Astrocyte (in vitro differentiated cells and primary cell): ENCODE data around the gene ANGPTL4.

Experiments used
- EZH2 ChIP-seq: IDR thresholded peaks from 2 replicates; pipeline ENCODE4 v1.6.1; 2012; ENCODE audit warnings: mild to moderate bottlenecking, low read length, inconsistent platforms; ENCODE audit not compliant: insufficient read depth
- TF ChIP-seq, protein P1 (sequence below): IDR thresholded peaks from 2 replicates; pipeline ENCODE4 v1.5.1; 2011; ENCODE audit warnings: low read depth, mild to moderate bottlenecking, inconsistent platforms, low read length, moderate library complexity; ENCODE audit not compliant: insufficient read depth

DNA sequence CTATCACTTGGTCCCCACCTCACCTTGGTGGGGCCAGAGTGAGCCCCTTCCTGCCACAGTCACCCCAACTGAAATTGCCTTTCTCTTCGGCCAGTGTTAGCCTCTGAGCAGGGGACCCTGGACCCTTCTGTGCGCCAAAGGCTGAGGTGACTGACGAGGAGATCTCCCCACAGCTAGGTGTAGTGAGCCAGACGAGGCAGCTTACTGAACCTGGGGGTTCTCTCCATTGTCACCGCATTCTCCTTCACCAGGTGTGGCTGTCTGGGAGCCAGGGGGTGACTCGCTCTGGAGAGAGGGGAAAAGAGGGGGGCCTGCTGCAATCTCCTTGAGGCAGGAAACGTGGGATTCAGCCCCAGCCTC, 41.3 kb upstream of the ANGPTL4 start:
- TF ChIP-seq, protein P1, sequence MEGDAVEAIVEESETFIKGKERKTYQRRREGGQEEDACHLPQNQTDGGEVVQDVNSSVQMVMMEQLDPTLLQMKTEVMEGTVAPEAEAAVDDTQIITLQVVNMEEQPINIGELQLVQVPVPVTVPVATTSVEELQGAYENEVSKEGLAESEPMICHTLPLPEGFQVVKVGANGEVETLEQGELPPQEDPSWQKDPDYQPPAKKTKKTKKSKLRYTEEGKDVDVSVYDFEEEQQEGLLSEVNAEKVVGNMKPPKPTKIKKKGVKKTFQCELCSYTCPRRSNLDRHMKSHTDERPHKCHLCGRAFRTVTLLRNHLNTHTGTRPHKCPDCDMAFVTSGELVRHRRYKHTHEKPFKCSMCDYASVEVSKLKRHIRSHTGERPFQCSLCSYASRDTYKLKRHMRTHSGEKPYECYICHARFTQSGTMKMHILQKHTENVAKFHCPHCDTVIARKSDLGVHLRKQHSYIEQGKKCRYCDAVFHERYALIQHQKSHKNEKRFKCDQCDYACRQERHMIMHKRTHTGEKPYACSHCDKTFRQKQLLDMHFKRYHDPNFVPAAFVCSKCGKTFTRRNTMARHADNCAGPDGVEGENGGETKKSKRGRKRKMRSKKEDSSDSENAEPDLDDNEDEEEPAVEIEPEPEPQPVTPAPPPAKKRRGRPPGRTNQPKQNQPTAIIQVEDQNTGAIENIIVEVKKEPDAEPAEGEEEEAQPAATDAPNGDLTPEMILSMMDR: no peak
- TF ChIP-seq EZH2: no peak
